Fibroblast of lung (primary cell): ENCODE data around the gene FIZ1.

ENCODE experiments used
- CTCF ChIP-seq, 2 donors: IDR thresholded peaks in 1 of 2; conservative IDR thresholded peaks in 1 of 2; 1 replicate in 1 of 2; 2 replicates in 1 of 2; pipeline ENCODE4 v1.5.1; 2011 to 2012; ENCODE audit warnings: low read length in 2 of 2, control low read depth in 1 of 2, inconsistent platforms in 1 of 2, low read depth in 1 of 2, mild to moderate bottlenecking in 1 of 2
- EZH2 ChIP-seq: IDR thresholded peaks from 2 replicates; pipeline ENCODE4 v1.5.1; 2012; ENCODE audit warnings: low read length, control low read depth, mild to moderate bottlenecking; ENCODE audit errors: missing control alignments

- no peak for TF ChIP-seq CTCF (conservative IDR thresholded peaks at IDR 0.05 in 1 of 2, IDR thresholded peaks at IDR 0.05 in 1 of 2; ENCODE audit: low read depth in 1 of 2, low read length in 2 of 2)
- no peak for TF ChIP-seq EZH2
Observed at GRCh38 chr19:55578031-55578760, 21.1 kb downstream of the FIZ1 start.
